Vagina (tissue), 2 donors: Measurements from ENCODE around the gene COL23A1.

Experiments used
- CTCF ChIP-seq, 3 experiments: fragments of 450-650 bp in 2 of 3; fragments of 200-600 bp in 1 of 3; sonication (generic) in 1 of 3; IDR thresholded peaks; one replicate each; pipeline ENCODE4 v1.5.1; 2017 to 2019; ENCODE audit warnings: antibody characterized with exemption in 3 of 3, mild to moderate bottlenecking in 2 of 3, moderate library complexity in 2 of 3
- POLR2AphosphoS5 ChIP-seq, 2 donors: sonication (generic); formaldehyde crosslinking; IDR thresholded peaks; one replicate each; pipeline ENCODE4 v1.9.0; 2017; ENCODE audit warnings: antibody characterized with exemption in 2 of 2, mild to moderate bottlenecking in 2 of 2, low read depth in 1 of 2; ENCODE audit not compliant: insufficient read depth in 1 of 2

GRCh38 chr5:178310130-178310865 lies 279.9 kb downstream of the COL23A1 start:
- TF ChIP-seq CTCF (IDR thresholded peaks at IDR 0.05) (no peak), POLR2AphosphoS5 (IDR thresholded peaks at IDR 0.05; ENCODE audit: insufficient read depth in 1 of 2, low read depth in 1 of 2) (no peak)
